Stimulated activated naive CD8-positive, alpha-beta T cell treated with anti-CD3 and anti-CD28 coated beads, Interleukin-15, amount 100 ng/mL, for 72 hours (primary cell): ENCODE measurements around the gene KCNA10.

Experiments used
- ATAC-seq: fragments of 150-1000 bp; cut with Tn5 transposase; 2 replicates; pipeline ENCODE4 v1.10.0; 2021; ENCODE audit warnings: mild to moderate bottlenecking, moderate library complexity
- DNase-seq, 2 donors: peaks; one replicate each; pipeline ENCODE4 v3.0.0; 2021 to 2022
- H3K27ac Mint-ChIP-seq, 2 donors: one replicate each; pipeline ENCODE4 v1.8.0; 2022; ENCODE audit warnings: mild to moderate bottlenecking in 2 of 2, mixed read lengths in 2 of 2, moderate library complexity in 2 of 2
- H3K27me3 Mint-ChIP-seq: one replicate; pipeline ENCODE4 v1.8.0; 2022; ENCODE audit warnings: mixed read lengths
- H3K4me1 Mint-ChIP-seq: one replicate; pipeline ENCODE4 v1.8.0; 2022; ENCODE audit warnings: mild to moderate bottlenecking, mixed read lengths
- H3K4me3 Mint-ChIP-seq, 2 donors: one replicate each; pipeline ENCODE4 v1.8.0; 2022; ENCODE audit warnings: mild to moderate bottlenecking in 2 of 2, mixed read lengths in 2 of 2, moderate library complexity in 1 of 2
- H3K9me3 Mint-ChIP-seq, 2 donors: one replicate each; pipeline ENCODE4 v1.8.0; 2022; ENCODE audit warnings: mixed read lengths in 2 of 2

The KCNA10 gene

DNA sequence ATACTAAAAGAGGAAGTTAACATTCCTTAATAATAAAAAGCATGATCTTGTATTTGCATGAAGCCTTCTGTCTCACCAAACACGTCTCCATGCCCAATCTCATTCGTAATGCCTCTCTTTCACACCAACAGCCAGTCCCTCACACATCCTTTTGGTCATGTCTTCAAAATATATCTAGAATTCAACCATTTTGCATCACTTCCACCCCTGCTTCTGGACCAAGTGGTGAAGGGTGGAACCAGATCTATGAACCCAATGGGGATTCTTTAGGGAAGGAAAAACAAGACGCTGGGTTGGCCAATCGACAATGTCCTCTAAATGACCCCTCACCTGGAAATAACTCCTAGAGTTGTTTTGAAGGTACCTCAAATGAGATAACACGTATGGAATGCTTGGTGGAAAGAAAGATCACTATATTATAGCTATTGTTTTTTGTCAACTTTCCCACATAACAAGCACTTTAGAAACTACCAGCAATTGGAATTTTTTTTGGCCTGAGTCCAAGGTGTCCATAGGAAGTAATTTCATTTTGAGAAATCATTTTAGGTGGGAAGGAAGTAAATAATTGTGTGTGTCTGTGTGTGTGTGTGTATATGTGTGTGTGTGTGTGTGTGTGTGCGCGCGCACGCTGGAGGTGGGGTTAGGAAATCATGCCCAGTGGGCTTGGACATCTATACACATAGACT lies at the start of gene KCNA10:
Gene KCNA10, minus strand, starts transcription at position 51 of the 686 bp plus-strand sequence. CDS start 388 bp downstream, outside the sequence.
- Mint-ChIP-seq H3K27me3 (peaks cover 30% of the 10 kb centered on the region), H3K4me3 (no peak within 1 kb of the TSS), H3K4me1 (peaks cover 1% of the 10 kb centered on the region), H3K27ac (no peak within 1 kb of the TSS), H3K9me3 (no peaks in the 10 kb centered on the region)
- no peak for ATAC-seq
- DNase-seq: no peak

DNA sequence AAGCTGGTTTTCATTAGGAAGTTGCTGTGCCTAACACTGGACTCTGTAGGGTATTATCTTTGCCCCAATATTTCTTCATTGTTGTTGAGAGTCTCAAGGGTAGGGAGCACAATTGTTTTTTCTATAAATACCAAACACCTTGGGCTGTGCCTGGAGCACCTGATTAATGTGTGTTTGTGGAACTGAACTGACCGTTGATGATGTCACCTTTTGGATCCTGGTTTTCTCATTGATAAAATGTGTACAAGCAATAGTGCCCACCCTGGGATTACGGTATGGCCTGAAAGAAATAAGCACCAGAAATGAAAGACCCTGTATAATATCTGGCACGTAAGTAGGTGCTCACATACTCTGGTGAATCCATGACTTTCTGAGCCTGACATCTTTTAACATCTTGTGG lies 47.9 kb upstream of the KCNA10 start:
- Mint-ChIP-seq H3K4me3 (no peak overlapping the region), H3K4me1 (no peaks in the 10 kb centered on the region), H3K27ac (no peak overlapping the region), H3K27me3 (peaks cover 29% of the 10 kb centered on the region), H3K9me3 (no peaks in the 10 kb centered on the region)
- no peak for ATAC-seq
- DNase-seq: no peak

DNA sequence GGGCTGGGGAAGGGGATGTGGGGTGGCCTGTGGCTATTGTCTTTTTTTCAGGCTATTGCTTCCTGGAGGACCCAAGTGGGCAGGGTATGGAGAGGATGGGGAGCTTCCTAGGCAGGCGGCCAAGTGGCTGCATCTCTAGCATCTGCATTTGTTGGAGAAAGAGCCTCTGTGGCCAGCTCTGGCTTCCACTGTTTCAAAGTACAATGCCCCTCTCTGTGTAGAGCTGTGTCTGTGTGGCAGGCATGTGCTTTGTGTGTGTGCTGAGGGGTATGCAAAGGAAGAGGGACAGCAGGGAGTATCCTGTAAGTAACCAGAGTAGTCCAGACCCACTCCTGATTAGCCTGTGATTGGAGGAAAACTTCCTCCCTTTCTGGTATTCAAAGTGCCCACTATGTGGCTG lies 46.6 kb upstream of the KCNA10 start:
- no peaks in the 10 kb centered on the region for H3K4me1 Mint-ChIP-seq
- H3K4me3 Mint-ChIP-seq: no peak overlapping the region
- ATAC-seq (no peak), DNase-seq (no peak)
- H3K9me3 Mint-ChIP-seq: no peaks in the 10 kb centered on the region
- no peak overlapping the region for H3K27ac Mint-ChIP-seq
- peaks cover 17% of the 10 kb centered on the region for H3K27me3 Mint-ChIP-seq

DNA sequence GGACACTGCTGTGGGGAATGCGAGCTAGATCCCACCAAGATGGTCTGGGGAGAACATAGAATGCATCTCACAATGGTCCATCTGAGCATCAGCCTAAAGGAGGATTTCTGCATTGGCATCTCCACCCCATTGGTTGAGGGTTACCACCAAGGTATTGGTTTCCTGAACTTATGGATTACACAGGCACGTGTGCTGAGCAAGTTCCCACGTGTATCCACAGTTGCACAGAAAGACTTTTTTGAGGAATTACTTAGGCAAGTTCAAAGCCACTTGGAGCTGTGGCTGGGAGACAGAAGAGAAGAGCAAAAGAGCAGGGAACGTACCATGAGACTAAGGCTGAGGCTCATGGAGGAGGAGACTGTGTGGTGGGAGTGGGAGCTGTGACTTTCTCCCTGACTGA lies 44.1 kb upstream of the KCNA10 start:
- no peak for ATAC-seq
- H3K4me3 Mint-ChIP-seq: no peak overlapping the region
- DNase-seq: no peak
- H3K4me1 Mint-ChIP-seq: no peaks in the 10 kb centered on the region
- H3K27me3 Mint-ChIP-seq: peaks cover 29% of the 10 kb centered on the region
- no peak overlapping the region for H3K27ac Mint-ChIP-seq
- no peaks in the 10 kb centered on the region for H3K9me3 Mint-ChIP-seq

DNA sequence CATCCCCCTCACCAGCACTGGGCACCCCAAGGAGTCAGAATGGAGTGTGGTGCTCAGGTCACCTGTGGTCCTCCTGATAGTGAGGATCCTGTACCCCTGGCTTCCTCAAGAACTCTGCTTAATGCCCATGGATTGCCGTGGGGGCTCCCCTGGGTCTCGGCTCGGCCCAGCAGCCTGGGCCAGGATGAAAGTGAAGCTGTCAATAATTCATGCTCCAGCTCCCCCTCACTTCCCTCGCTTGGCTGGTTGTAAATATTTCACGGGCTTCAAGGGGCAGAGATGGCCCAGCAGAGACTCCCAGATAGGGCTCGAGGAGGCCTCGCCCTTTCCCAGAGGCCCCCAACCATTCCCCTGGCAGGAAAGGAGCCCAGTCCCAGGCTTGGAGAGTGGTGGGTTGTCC lies 42.6 kb upstream of the KCNA10 start:
- H3K4me1 Mint-ChIP-seq: no peaks in the 10 kb centered on the region
- peaks cover 37% of the 10 kb centered on the region for H3K27me3 Mint-ChIP-seq
- no peak for ATAC-seq
- no peak overlapping the region for H3K27ac Mint-ChIP-seq
- H3K9me3 Mint-ChIP-seq: no peaks in the 10 kb centered on the region
- no peak overlapping the region for H3K4me3 Mint-ChIP-seq
- no peak for DNase-seq

DNA sequence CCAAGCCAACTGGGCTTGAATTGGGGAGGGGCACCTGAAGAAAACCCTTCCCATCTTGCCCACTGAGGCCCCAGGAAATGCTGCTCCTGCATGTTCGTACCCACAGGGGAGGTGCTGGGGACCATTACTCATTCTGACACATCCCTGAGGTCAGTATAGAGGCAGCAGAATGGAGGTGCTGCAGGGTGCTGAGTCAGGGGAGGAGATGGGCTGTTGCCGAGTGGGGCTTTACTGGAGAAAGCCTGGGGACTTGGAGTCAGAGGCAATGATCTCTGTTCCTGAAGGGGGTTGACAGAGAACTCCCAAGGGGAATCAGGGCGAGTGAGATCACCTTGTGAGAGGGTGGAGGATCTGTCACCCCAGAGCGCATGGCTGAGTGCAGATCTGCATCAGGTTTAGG lies 40.2 kb upstream of the KCNA10 start:
- H3K27me3 Mint-ChIP-seq: peaks cover 51% of the 10 kb centered on the region
- ATAC-seq: no peak

DNA sequence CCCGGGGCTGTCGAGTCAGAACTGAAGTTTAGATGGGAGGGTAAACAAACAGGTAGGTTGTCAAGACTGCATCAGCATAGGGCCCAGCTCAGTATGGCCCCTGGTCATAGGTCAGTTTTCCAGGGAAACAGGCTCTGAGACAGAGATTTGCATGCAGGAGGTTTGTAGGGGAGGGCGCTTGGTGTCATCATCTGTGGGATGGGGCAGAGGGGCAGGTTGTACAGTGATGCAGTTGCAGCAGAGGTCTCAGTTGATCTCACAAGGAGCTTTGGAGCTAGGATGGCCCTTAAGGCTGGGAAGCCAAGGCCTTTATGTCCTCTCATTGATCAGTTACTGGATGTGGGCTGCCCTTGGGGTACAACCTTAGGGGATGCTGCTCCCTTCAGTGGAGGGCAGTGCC lies 38.5 kb upstream of the KCNA10 start:
- H3K9me3 Mint-ChIP-seq: no peaks in the 10 kb centered on the region
- no peak for DNase-seq
- H3K4me1 Mint-ChIP-seq: no peaks in the 10 kb centered on the region
- no peak overlapping the region for H3K4me3 Mint-ChIP-seq
- peaks cover 67% of the 10 kb centered on the region for H3K27me3 Mint-ChIP-seq
- H3K27ac Mint-ChIP-seq: no peak overlapping the region
- no peak for ATAC-seq

More for the DNA sequence above, 40.2 kb upstream of the KCNA10 start:
- Mint-ChIP-seq H3K9me3 (no peaks in the 10 kb centered on the region), H3K4me1 (no peaks in the 10 kb centered on the region), H3K27ac (no peak overlapping the region), H3K4me3 (no peak overlapping the region)
- DNase-seq: no peak

DNA sequence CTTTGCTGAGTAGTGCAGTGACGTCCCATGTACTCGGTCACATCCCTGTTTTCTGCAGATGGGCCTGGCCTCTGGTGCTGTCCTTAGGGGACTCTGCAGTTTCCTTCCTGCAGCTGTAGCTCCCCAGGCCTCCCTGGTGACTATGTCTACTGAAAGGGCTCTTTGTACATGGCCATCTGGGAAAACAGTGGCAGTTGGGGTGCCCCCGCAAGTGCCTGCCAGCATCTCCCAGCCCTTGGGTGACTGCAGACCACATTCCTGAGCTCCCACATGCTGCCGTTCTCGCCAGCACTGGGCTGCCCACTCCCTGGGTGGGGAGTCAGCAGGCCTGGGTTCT lies 37.5 kb upstream of the KCNA10 start:
- H3K27me3 Mint-ChIP-seq: peaks cover 77% of the 10 kb centered on the region
- no peaks in the 10 kb centered on the region for H3K9me3 Mint-ChIP-seq
- no peak overlapping the region for H3K27ac Mint-ChIP-seq
- ATAC-seq (no peak), DNase-seq (no peak)
- H3K4me3 Mint-ChIP-seq: no peak overlapping the region
- H3K4me1 Mint-ChIP-seq: no peaks in the 10 kb centered on the region

DNA sequence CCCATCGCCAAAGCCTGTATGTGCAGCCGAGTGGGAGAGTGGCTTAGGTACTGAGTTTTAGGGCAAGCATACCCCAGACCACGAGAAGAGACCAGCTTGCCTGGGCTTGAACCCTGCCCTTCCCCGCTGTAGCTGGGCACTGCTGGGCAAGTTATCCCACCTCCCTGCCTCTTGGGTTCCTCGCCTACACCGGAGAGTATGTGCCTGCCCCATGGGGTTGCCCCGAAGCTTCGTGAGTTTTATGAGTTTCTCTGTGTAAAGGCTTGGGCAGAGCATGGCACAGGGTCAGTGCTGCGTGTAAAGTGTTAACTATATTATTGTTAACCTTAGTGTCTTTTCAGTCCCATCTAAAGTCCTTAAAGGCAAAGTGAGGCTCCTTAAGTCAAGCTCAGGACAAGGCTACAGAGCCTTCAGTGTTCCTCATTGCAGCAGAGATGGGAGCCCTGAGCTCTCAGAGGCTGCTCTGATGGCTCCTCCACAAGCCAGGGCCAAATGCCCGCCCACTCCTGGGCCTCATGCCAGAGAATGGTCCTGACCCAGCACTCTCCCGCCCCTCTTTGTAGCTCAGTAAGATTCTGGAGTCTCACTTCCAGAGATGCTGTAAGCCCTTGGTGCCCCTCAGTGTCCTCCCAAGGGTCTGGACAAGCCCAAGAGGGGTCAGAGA lies 37.0 kb upstream of the KCNA10 start:
- Mint-ChIP-seq H3K27ac (no peak overlapping the region), H3K27me3 (peaks cover 81% of the 10 kb centered on the region), H3K4me3 (peak overlapping the region in 1 of 2 donors; percentile 47), H3K4me1 (no peaks in the 10 kb centered on the region), H3K9me3 (no peaks in the 10 kb centered on the region)
- no peak for DNase-seq
- ATAC-seq: peak; percentile 10

DNA sequence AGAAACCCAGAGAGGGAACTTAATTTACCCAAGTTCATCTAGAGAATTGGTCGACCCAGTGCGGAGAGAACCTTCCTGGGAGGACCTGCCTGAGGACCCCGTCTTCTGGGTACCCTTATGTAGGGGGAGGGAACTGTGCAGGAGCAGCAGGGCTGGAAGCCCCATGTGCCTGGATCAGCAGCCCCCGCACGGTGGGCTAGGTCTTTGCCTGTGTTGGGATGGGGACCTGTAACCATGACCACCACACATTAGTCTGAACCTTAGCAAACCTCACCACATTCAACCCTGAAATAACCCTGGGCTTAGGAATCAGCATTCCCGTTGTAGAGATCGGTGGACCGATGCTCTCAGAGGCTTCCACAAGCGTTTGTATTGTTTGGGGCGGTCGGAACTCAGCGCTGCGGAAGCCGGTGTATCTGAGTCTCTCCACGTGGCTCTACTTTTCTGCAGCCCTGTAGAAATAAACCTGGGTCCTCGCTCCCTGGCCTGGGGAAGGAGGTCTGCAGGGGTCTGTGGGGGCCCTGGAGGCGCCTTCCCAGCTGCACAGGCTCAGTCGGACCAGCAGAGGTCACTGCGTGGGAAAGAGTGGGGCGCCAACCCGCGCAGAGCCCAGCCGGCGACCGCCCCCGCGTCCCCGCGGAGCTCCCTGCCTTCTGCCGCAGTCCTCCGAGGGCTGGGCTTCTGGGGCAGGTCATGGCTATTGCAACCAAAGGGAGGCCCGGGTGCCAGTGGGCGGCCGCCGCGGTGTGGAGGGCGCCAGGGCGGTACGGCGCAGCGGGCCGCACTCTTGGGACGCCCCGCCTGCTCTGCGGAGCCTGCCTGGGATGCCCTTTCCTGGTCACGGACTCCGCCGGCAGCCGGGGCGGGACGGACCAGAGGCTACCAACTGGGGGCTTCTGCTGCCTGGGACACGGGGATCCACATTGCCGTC lies 36.2 kb upstream of the KCNA10 start:
- DNase-seq (peak; percentile 60 to 63), ATAC-seq (peak; percentile 88)
- H3K27ac Mint-ChIP-seq: no peak overlapping the region
- H3K9me3 Mint-ChIP-seq: no peaks in the 10 kb centered on the region
- H3K4me1 Mint-ChIP-seq: no peaks in the 10 kb centered on the region
- H3K27me3 Mint-ChIP-seq: peaks cover 87% of the 10 kb centered on the region
- H3K4me3 Mint-ChIP-seq: peak overlapping the region in 1 of 2 donors; percentile 50

DNA sequence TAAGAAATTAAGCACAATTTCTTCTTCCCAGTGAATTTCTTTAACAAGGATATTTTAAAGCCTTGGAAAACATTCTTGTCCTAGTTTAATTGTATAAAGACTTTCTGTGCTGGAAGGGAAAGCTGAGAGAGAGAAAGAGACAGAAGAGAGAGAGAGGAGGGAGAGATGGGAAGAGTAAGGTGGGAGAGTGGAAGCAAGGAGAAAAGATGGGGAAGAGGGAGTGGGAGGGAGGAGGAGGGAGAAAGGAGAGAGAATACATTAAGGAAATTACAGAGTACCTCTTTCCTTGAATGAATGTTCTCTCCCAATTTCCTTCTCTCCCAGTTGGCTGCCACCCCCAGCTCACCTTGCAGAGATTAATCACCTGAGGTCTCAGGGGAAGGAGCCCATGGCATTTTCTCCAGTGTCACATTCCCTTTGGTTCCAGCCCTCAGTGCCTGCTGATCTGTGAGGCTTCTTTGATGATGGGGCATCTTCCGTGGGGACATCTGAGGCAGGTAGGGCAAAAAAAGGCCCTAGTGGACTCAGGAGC lies 32.4 kb upstream of the KCNA10 start:
- H3K4me3 Mint-ChIP-seq: no peak overlapping the region
- no peak overlapping the region for H3K27ac Mint-ChIP-seq
- H3K4me1 Mint-ChIP-seq: no peaks in the 10 kb centered on the region
- DNase-seq (no peak), ATAC-seq (no peak)
- H3K27me3 Mint-ChIP-seq: peaks cover 66% of the 10 kb centered on the region
- no peaks in the 10 kb centered on the region for H3K9me3 Mint-ChIP-seq

DNA sequence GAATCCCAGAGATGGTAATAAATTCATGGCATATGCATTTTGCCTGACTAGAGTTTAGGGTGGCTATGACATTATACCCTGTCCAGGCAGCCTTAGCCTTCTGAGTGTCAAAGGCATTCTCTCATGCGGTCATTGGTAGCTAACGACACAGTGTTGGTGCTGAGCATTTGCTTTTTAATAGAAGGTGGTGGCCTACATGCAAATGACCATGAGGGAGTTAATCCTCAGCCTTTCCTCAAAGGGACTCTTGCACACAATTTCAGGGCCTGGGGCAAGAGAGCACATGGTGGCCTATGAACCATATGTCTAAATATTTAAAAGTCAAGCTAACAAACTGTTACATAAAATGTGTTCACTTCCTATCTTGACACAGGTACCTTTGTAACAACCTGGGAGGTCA lies 30.9 kb upstream of the KCNA10 start:
- H3K27me3 Mint-ChIP-seq: peaks cover 64% of the 10 kb centered on the region
- no peaks in the 10 kb centered on the region for H3K4me1 Mint-ChIP-seq
- ATAC-seq (no peak), DNase-seq (no peak)
- no peak overlapping the region for H3K4me3 Mint-ChIP-seq
- no peaks in the 10 kb centered on the region for H3K9me3 Mint-ChIP-seq
- no peak overlapping the region for H3K27ac Mint-ChIP-seq

DNA sequence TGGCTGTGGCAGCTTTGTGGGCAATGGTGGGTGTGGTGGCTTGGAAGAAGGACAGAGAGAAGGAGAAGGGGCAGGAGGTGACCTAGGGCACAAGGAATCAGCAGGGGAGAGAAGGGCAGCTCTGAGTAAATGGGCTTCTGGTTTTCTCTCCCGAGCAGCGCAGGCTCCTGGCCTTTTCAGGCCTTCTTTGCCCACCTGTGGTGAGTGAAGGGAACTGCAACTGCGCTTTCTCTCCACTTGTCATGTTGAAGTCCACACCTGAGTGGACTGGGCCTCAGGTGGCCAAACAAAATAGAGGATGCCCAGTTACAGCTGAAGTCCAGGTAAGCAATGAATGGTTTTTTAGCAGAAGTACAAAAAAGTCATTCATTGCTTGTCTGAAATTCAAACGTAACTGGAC lies 29.4 kb upstream of the KCNA10 start:
- H3K4me1 Mint-ChIP-seq: no peaks in the 10 kb centered on the region
- no peak overlapping the region for H3K27ac Mint-ChIP-seq
- H3K27me3 Mint-ChIP-seq: peaks cover 51% of the 10 kb centered on the region
- no peak for ATAC-seq
- DNase-seq: no peak
- H3K4me3 Mint-ChIP-seq: no peak overlapping the region
- no peaks in the 10 kb centered on the region for H3K9me3 Mint-ChIP-seq

DNA sequence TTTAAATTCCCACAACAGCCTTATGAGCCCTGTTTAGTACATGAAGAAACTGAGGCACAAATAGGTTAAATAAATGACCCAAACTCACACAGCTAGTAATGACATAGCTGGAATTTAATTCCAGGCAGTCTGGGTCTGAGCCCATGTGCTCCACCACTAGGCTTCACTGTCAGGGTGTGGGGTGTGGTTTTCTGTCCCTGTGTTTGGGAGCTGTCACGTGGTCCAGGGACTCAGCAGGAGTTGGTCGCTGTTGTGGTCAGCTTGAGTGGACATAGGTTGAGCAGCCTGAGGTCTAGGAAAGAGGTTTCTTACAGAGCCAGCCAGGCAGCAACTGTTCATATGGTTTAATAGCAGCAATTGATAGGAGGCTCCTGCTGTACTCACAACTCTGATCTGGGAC lies 28.0 kb upstream of the KCNA10 start:
- H3K4me3 Mint-ChIP-seq: no peak overlapping the region
- no peak for ATAC-seq
- H3K4me1 Mint-ChIP-seq: no peaks in the 10 kb centered on the region
- H3K27me3 Mint-ChIP-seq: peaks cover 37% of the 10 kb centered on the region
- H3K27ac Mint-ChIP-seq: no peak overlapping the region
- no peaks in the 10 kb centered on the region for H3K9me3 Mint-ChIP-seq
- DNase-seq: no peak

DNA sequence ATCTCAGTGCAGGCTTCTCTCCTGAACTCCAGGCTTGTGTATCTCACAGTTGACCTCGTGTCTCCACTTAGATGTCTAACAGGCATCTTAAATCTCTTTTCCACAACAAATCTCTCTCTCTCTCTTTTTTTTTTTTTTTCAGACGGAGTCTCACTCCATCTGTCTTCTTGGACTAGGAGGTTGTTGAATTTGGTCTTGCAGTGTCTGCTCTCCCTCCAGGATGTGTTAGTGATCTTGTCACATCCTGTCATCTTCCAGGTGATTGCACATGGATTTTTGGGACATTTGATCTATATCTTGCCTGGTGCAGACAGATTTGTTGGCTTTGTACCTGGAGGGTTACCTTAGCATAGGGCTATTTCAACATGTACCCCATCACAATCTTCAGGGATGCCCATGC lies 26.5 kb upstream of the KCNA10 start:
- H3K4me1 Mint-ChIP-seq: no peaks in the 10 kb centered on the region
- no peaks in the 10 kb centered on the region for H3K9me3 Mint-ChIP-seq
- no peak overlapping the region for H3K27ac Mint-ChIP-seq
- ATAC-seq: no peak
- no peak overlapping the region for H3K4me3 Mint-ChIP-seq
- H3K27me3 Mint-ChIP-seq: peaks cover 23% of the 10 kb centered on the region
- DNase-seq: no peak

DNA sequence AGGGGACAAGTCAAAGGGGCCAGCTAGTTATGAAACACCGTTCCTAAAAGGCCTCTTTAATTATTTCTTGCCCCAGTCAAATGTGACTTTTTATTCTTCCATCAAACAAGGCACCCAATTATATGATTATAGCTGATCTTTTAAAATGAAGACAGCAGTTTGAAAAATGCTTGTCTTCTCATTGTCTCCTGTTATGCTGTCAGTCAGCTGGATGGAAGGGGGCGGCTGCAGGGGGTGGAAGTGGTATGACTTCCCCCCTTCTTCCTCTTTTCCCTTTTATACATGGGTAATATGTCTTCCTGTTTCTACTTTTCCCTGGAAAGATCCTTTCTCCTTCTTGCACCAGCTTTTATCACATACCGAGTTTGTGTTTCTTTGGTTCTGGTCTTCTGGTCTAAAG lies 25.8 kb upstream of the KCNA10 start:
- no peaks in the 10 kb centered on the region for H3K4me1 Mint-ChIP-seq
- peaks cover 22% of the 10 kb centered on the region for H3K27me3 Mint-ChIP-seq

More for the DNA sequence above, 25.8 kb upstream of the KCNA10 start:
- DNase-seq: no peak
- no peak overlapping the region for H3K27ac Mint-ChIP-seq
- H3K9me3 Mint-ChIP-seq: no peaks in the 10 kb centered on the region
- no peak overlapping the region for H3K4me3 Mint-ChIP-seq
- ATAC-seq: no peak
